ENCODE results near the gene MYO1G. TPM values are rescaled to one million over a fixed set of nuclear protein-coding genes. Genes with fewer than 3 reads are reported as not detected.

Gene MYO1G
- total and polyA plus RNA-seq, 10 of the 15 experiments (the other 5 are each of a cell fraction or from before 2014, with no cell fraction given): 1.8 to 232 (median 134) TPM

DNA sequence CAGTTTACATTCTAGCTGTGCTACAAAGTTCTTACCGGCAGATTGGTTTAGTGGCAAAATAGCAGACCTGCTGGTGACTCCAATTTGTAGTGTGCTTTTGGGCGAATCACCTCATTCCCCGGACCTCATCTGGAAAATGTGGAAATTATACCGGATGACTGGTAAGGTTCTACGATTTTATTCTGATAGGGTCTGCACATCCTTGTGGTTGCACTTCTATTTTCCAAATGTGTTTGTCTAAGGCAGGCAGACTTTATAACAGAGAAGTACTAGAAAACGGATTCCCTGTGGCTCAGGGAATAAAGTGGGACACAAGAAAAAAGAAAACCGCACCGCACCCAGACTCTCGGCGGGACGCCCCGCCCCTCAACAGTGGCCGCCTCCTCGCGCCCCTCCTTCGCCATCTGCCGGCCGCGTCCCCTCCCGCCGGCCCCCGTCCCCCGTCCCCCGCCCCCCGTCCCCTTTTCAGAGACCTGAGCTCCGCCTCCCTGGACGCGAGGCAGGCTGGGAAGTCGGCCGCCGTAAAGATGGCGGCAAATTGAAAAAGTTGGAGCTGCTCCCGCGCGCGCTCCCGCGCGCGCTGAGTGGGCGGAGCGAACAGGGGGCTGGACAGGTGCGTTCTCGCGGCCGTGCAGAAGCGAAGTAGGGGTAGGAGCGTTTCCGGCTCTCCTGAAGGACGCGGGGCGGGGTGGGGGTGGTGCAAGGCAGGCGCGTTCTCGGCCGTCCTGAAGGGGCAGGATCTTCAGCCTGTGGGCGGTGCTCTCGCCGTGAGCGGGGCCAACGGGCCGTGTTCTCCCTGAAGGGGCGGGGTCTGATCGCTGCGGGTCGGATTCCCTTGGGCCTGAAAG lies 20.7 kb upstream of the MYO1G start (continued):
- TF ChIP-seq SMAD5 (IDR thresholded peaks at IDR 0.05; ENCODE audit: low read depth) (no peak), RAD51 (IDR thresholded peaks at IDR 0.05) (no peak), FOS (IDR thresholded peaks at IDR 0.05; ENCODE audit: borderline replicate concordance, extremely low read depth, insufficient read length) (no peak), NRF1 (conservative IDR thresholded peaks at IDR 0.05; ENCODE audit: low read depth, low read length) (no peak), ZZZ3 (IDR thresholded peaks at IDR 0.05; ENCODE audit: control insufficient read depth, insufficient read length, low read depth) (no peak), NBN (IDR thresholded peaks at IDR 0.05) (peak; percentile 17; the same call in 1 of the 2 replicates), CREB1 (IDR thresholded peaks at IDR 0.05; ENCODE audit: low read depth) (peak; percentile 72; the same call in 1 of the 2 replicates), STAT1 (conservative IDR thresholded peaks at IDR 0.05) (no peak), CREM (IDR thresholded peaks at IDR 0.05; ENCODE audit: low read depth) (peak; percentile 61), YY1 (IDR thresholded peaks at IDR 0.05; ENCODE audit: low read depth, low read length) (peak; percentile 94), MYB (IDR thresholded peaks at IDR 0.05; ENCODE audit: borderline replicate concordance, low read depth, low read length) (no peak), ZNF274 (IDR thresholded peaks at IDR 0.05; ENCODE audit: insufficient read depth, insufficient read length) (no peak), DPF2 (IDR thresholded peaks at IDR 0.05) (no peak), NFIC (IDR thresholded peaks at IDR 0.05; ENCODE audit: low read depth, low read length) (no peak), MXI1 (IDR thresholded peaks at IDR 0.05; ENCODE audit: low read depth, low read length) (peak; percentile 88; the same call in 1 of the 2 replicates), BRCA1 (IDR thresholded peaks at IDR 0.05; ENCODE audit: low read depth, low read length) (0 out of 2 replicates have a peak, but pooled peaks have one; percentile 33), IKZF1 (conservative IDR thresholded peaks at IDR 0.05) (peak; percentile 61), RB1 (IDR thresholded peaks at IDR 0.05; ENCODE audit: borderline replicate concordance) (no peak), TBL1XR1 (IDR thresholded peaks at IDR 0.05; ENCODE audit: low read depth, low read length) (no peak), RAD21 (IDR thresholded peaks at IDR 0.05; ENCODE audit: insufficient read depth, low read depth, low read length) (no peak), STAT3 (IDR thresholded peaks at IDR 0.05; ENCODE audit: low read depth, low read length) (no peak)
- TF ChIP-seq, protein P1, sequence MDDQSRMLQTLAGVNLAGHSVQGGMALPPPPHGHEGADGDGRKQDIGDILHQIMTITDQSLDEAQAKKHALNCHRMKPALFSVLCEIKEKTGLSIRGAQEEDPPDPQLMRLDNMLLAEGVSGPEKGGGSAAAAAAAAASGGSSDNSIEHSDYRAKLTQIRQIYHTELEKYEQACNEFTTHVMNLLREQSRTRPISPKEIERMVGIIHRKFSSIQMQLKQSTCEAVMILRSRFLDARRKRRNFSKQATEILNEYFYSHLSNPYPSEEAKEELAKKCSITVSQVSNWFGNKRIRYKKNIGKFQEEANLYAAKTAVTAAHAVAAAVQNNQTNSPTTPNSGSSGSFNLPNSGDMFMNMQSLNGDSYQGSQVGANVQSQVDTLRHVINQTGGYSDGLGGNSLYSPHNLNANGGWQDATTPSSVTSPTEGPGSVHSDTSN (IDR thresholded peaks at IDR 0.05; ENCODE audit: insufficient replicate concordance, low read depth, low read length): peak; percentile 80
- TF ChIP-seq, protein P2, sequence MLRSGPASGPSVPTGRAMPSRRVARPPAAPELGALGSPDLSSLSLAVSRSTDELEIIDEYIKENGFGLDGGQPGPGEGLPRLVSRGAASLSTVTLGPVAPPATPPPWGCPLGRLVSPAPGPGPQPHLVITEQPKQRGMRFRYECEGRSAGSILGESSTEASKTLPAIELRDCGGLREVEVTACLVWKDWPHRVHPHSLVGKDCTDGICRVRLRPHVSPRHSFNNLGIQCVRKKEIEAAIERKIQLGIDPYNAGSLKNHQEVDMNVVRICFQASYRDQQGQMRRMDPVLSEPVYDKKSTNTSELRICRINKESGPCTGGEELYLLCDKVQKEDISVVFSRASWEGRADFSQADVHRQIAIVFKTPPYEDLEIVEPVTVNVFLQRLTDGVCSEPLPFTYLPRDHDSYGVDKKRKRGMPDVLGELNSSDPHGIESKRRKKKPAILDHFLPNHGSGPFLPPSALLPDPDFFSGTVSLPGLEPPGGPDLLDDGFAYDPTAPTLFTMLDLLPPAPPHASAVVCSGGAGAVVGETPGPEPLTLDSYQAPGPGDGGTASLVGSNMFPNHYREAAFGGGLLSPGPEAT (IDR thresholded peaks at IDR 0.05; ENCODE audit: low read depth): no peak
- TF ChIP-seq, protein P3, sequence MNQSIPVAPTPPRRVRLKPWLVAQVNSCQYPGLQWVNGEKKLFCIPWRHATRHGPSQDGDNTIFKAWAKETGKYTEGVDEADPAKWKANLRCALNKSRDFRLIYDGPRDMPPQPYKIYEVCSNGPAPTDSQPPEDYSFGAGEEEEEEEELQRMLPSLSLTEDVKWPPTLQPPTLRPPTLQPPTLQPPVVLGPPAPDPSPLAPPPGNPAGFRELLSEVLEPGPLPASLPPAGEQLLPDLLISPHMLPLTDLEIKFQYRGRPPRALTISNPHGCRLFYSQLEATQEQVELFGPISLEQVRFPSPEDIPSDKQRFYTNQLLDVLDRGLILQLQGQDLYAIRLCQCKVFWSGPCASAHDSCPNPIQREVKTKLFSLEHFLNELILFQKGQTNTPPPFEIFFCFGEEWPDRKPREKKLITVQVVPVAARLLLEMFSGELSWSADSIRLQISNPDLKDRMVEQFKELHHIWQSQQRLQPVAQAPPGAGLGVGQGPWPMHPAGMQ (IDR thresholded peaks at IDR 0.05; ENCODE audit: borderline replicate concordance): no peak
- TF ChIP-seq, protein P4, sequence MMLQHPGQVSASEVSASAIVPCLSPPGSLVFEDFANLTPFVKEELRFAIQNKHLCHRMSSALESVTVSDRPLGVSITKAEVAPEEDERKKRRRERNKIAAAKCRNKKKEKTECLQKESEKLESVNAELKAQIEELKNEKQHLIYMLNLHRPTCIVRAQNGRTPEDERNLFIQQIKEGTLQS (IDR thresholded peaks at IDR 0.05; ENCODE audit: borderline replicate concordance, extremely low read depth, low read depth, low read length): no peak
- TF ChIP-seq, protein P5, sequence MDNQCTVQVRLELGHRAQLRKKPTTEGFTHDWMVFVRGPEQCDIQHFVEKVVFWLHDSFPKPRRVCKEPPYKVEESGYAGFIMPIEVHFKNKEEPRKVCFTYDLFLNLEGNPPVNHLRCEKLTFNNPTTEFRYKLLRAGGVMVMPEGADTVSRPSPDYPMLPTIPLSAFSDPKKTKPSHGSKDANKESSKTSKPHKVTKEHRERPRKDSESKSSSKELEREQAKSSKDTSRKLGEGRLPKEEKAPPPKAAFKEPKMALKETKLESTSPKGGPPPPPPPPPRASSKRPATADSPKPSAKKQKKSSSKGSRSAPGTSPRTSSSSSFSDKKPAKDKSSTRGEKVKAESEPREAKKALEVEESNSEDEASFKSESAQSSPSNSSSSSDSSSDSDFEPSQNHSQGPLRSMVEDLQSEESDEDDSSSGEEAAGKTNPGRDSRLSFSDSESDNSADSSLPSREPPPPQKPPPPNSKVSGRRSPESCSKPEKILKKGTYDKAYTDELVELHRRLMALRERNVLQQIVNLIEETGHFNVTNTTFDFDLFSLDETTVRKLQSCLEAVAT (IDR thresholded peaks at IDR 0.05): no peak; the same call in 1 of the 2 replicates

Data from GM12878 (cell line).